GM12878 (cell line): Measurements from ENCODE around the gene VASH2. TPM values are rescaled to one million over a fixed set of nuclear protein-coding genes. Genes with fewer than 3 reads are reported as not detected.

Source experiments
- ATAC-seq: fragments of 200-7000 bp; cut with Tn5 transposase; 3 replicates; pipeline ENCODE4 v1.9.1; 2020; ENCODE audit warnings: mild to moderate bottlenecking, moderate library complexity
- BruUV-seq: library from RNA; stranded (reverse); fragments of 400-500 nt; replicated peaks from 2 replicates; lab custom pipeline; 2021; lab: Mats Ljungman, UMichigan
- CTCF ChIA-PET: fragments of 300-600 bp; sonication (Branson Sonifier 250); formaldehyde crosslinking; extraction: SDS; loops from one replicate; lab custom pipeline; 2021; ENCODE audit warnings: inconsistent platforms; lab: Yijun Ruan, JAX
- POLR2A ChIA-PET: fragments of 350-600 bp; formaldehyde crosslinking; extraction: SDS; loops from one replicate; lab custom pipeline; 2021; ENCODE audit warnings: inconsistent platforms; lab: Charles Lee
- RAD21 ChIA-PET: fragments of 300-600 bp; sonication (Branson Sonifier 250); formaldehyde crosslinking; loops from one replicate; lab custom pipeline; 2023; ENCODE audit warnings: antibody characterized with exemption; ENCODE audit not compliant: unreplicated experiment; lab: Charles Lee
- SMC1A ChIA-PET: fragments of 300-600 bp; sonication (Branson Sonifier 250); formaldehyde crosslinking; loops from one replicate; lab custom pipeline; 2023; ENCODE audit not compliant: unreplicated experiment, uncharacterized antibody; lab: Charles Lee
- DNase-seq: peaks from one replicate; pipeline ENCODE4 v3.0.0-alpha.2; 2011; ENCODE audit warnings: low read depth, low spot score
- FAIRE-seq: peaks from 3 replicates; lab custom pipeline; 2011; peaks lifted over from hg19 to GRCh38; lab: Jason Lieb, UNC
- H2AFZ ChIP-seq: 2 replicates; pipeline ENCODE4 v1.6.0; 2011; ENCODE audit warnings: low read depth, low read length, control low read depth; ENCODE audit not compliant: control insufficient read depth
- H3K27ac ChIP-seq: 2 replicates; pipeline ENCODE4 v1.5.1; 2011; ENCODE audit warnings: control low read depth; ENCODE audit not compliant: control insufficient read depth, insufficient read depth
- H3K27me3 ChIP-seq, 2 experiments: replicated peaks in 1 of 2; 2 replicates each; pipeline versions ENCODE4 v1.6.0 to v1.6.1; 2011; ENCODE audit warnings: low read length in 1 of 2; ENCODE audit not compliant: control insufficient read depth in 2 of 2, insufficient read depth in 2 of 2
- H3K36me3 ChIP-seq, 2 experiments: 2 replicates each; pipeline ENCODE4 v1.5.1; 2011; ENCODE audit warnings: low read length in 1 of 2; ENCODE audit not compliant: control insufficient read depth in 2 of 2, insufficient read depth in 2 of 2
- H3K4me1 ChIP-seq: 2 replicates; pipeline ENCODE4 v1.6.1; 2011; ENCODE audit warnings: mild to moderate bottlenecking, low read length, moderate library complexity, mixed read lengths; ENCODE audit not compliant: control insufficient read depth, insufficient read depth
- H3K4me2 ChIP-seq: 2 replicates; pipeline ENCODE4 v1.6.0; 2011; ENCODE audit warnings: control low read depth; ENCODE audit not compliant: control insufficient read depth, insufficient read depth
- H3K4me3 ChIP-seq: fragments of 200-600 bp; sonication (generic); 2 replicates; pipeline ENCODE4 v1.5.1; 2016
- H3K79me2 ChIP-seq: 2 replicates; pipeline ENCODE4 v1.6.0; 2011; ENCODE audit warnings: low read length; ENCODE audit not compliant: control insufficient read depth, insufficient read depth
- H3K9ac ChIP-seq: 2 replicates; pipeline ENCODE4 v1.8.0; 2011; ENCODE audit warnings: low read length, control low read depth, mixed read lengths; ENCODE audit not compliant: control insufficient read depth, insufficient read depth
- H3K9me3 ChIP-seq: replicated peaks from 3 replicates; pipeline ENCODE4 v1.5.1; 2011; ENCODE audit warnings: mild to moderate bottlenecking, low read length; ENCODE audit not compliant: control insufficient read depth, insufficient read depth
- H4K20me1 ChIP-seq: 2 replicates; pipeline ENCODE4 v1.6.0; 2011; ENCODE audit not compliant: control insufficient read depth, insufficient read depth
- BCL3 ChIP-seq: IDR thresholded peaks from 2 replicates; pipeline ENCODE4 v1.6.1; 2011; ENCODE audit warnings: borderline replicate concordance, low read depth, mild to moderate bottlenecking, moderate library complexity, low read length; ENCODE audit not compliant: insufficient read depth, poor library complexity, severe bottlenecking
- BHLHE40 ChIP-seq, 2 experiments: fragments of 450-650 bp in 1 of 2; IDR thresholded peaks; 2 replicates each; pipeline ENCODE4 v1.6.1; 2011 to 2017; ENCODE audit warnings: low read depth in 2 of 2, borderline replicate concordance in 1 of 2, improper control_type of control experiment in 1 of 2, low read length in 1 of 2, mild to moderate bottlenecking in 1 of 2
- KAT2A ChIP-seq: conservative IDR thresholded peaks from 2 replicates; pipeline ENCODE4 v1.6.1; 2011; ENCODE audit warnings: low read depth, low read length; ENCODE audit not compliant: control insufficient read depth
- NR2C1 ChIP-seq: fragments of 450-650 bp; IDR thresholded peaks from 2 replicates; pipeline ENCODE4 v1.6.1; 2017; ENCODE audit warnings: antibody characterized with exemption, mild to moderate bottlenecking, moderate library complexity
- TBL1XR1 ChIP-seq: IDR thresholded peaks from 2 replicates; pipeline ENCODE4 v1.6.1; 2012; ENCODE audit warnings: low read depth, low read length, improper control_type of control experiment
- ZBTB11 ChIP-seq: fragments of 450-650 bp; formaldehyde crosslinking; IDR thresholded peaks from 2 replicates; pipeline ENCODE4 v1.5.0; 2022; ENCODE audit warnings: mild to moderate bottlenecking, missing genetic modification characterization
- WGBS: methylation state at CpG from one replicate; pipeline ENCODE4 v1.1.6; 2016; ENCODE audit warnings: low lambda C conversion rate; ENCODE audit not compliant: insufficient replicate concordance, insufficient coverage; ENCODE audit errors: missing lambda C conversion rate; 5-methylcytosine and 5-hydroxymethylcytosine counted together
- in situ Hi-C: fragments of 300-500 bp; cut with MboI; formaldehyde crosslinking; loops from 9 replicates; pipeline ENCODE4 v1.14.3; 2018; ENCODE audit warnings: mixed read lengths
- intact Hi-C: fragments of 100-400 bp; cut with micrococcal nuclease; formaldehyde crosslinking; loops from one replicate; pipeline ENCODE4 v1.14.2; 2022; ENCODE audit not compliant: unreplicated experiment
- polyA plus RNA-seq, 11 experiments: library from polyadenylated mRNA; depleted of rRNA in 4 of 11; unstranded in 6 of 11; stranded (reverse) in 5 of 11; fragments of >200 nt; fragmentation: Nextera tagmentation in 4 of 11; fragmentation: Illumina TruSeq in 1 of 11; extraction: Ambion mirVana in 4 of 11; extraction: Trizol in 1 of 11; gene quantifications; 1 replicate in 1 of 11; 2 replicates in 10 of 11; pipeline versions ENCODE4 v1.2.1 to v1.2.3, GENCODE V29; 2011 to 2016; ENCODE audit warnings: inconsistent platforms in 2 of 11, missing spikeins in 2 of 11, low read depth in 1 of 11
- total RNA-seq, 4 experiments: library from RNA; depleted of rRNA in 3 of 4; stranded (reverse); fragments of >200 nt in 3 of 4; fragmentation: Illumina TruSeq in 1 of 4; extraction: Trizol in 1 of 4; gene quantifications; 2 replicates each; pipeline versions ENCODE4 v1.2.1 to v1.2.3, GENCODE V29; 2013 to 2021
- TF ChIP-seq, protein P1 (sequence below): fragments of 450-650 bp; formaldehyde crosslinking; IDR thresholded peaks from 2 replicates; pipeline ENCODE4 v1.4.0; 2022; ENCODE audit warnings: mild to moderate bottlenecking, moderate library complexity
- TF ChIP-seq, protein P2 (sequence below): IDR thresholded peaks from 2 replicates; pipeline ENCODE4 v1.6.1; 2012; ENCODE audit warnings: improper control_type of control experiment, low read depth, low read length; ENCODE audit not compliant: insufficient replicate concordance

The VASH2 gene
- total and polyA plus RNA-seq, 10 of the 15 experiments (the other 5 are each of a cell fraction or from before 2014, with no cell fraction given), result 5.4 to 29.7 (median 21.7) TPM

DNA sequence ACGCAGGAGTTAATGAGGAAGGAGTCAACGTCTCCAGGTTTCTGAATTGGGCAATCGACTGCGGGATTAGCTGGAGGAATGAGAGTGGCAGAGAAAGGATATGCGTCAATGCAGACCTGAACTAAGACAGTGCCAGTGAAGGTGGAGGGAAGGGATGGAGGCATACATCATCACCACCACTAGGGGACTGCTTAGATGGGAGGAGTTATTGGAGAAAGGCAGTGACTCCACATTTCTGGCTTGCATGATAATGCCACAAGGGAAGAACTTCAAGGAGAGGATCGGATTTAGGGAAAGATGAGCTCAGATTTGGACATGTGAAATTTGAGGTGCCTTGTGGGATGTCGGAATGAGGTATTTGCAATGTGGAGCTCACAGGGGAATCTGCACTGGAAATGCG, 17.5 kb downstream of the VASH2 start:
- peaks cover 24% of the 10 kb centered on the region for H3K4me1 ChIP-seq
- ATAC-seq (peak; percentile 92), DNase-seq (no peak), FAIRE-seq (no peak)
- H3K4me2 ChIP-seq, result peak overlapping the region; percentile 40; the same call in 1 of the 2 replicates
- in situ Hi-C loops, result no loop called here
- H3K9me3 ChIP-seq, result no peaks in the 10 kb centered on the region
- H3K4me3 ChIP-seq, result no peak overlapping the region
- intact Hi-C loops, result loop anchor here (1.0 kb wide), 1 partner anchor 12 kb away; no protein-coding TSS in a partner anchor
- RAD21 ChIA-PET, result interaction anchor here (0.7 to 2.0 kb wide), 5 partner anchors 10 to 94 kb away, joined by 3 to 9 read pairs (median 3); no protein-coding TSS in a partner anchor
- WGBS, result 69% methylated on average over 8 of the region's 8 CpGs
- no peaks in the 10 kb centered on the region for H4K20me1 ChIP-seq
- no peak overlapping the region for H3K9ac ChIP-seq
- 0 out of 2 replicates have a peak overlapping the region, but pooled peaks have one; percentile 12 for H3K27ac ChIP-seq
- SMC1A ChIA-PET, result interaction anchor here (0.6 to 5.0 kb wide), 21 partner anchors 8 to 303 kb away, joined by 3 to 39 read pairs (median 4); no protein-coding TSS in a partner anchor
- peaks cover 15 to 34% of the 10 kb centered on the region in 2 experiments for H3K36me3 ChIP-seq
- POLR2A ChIA-PET, result interaction anchor here (0.9 to 6.9 kb wide), 4 partner anchors 11 to 43 kb away, joined by 3 to 38 read pairs (median 3); no protein-coding TSS in a partner anchor
- no peaks in the 10 kb centered on the region for H3K79me2 ChIP-seq
- CTCF ChIA-PET, result interaction anchor here (0.7 to 6.2 kb wide), 21 partner anchors 9 to 218 kb away, joined by 3 to 61 read pairs (median 5); partner anchors contain the start of gene FLVCR1
- H3K27me3 ChIP-seq, result no peaks in the 10 kb centered on the region
- no peak overlapping the region for H2AFZ ChIP-seq
- BruUV-seq, result no TSS peak
- TF ChIP-seq BHLHE40 (IDR thresholded peaks at IDR 0.05; ENCODE audit: borderline replicate concordance in 1 of 2, low read depth in 2 of 2, low read length in 1 of 2), result no peak
- no peak for TF ChIP-seq NR2C1
- TF ChIP-seq, protein P1, sequence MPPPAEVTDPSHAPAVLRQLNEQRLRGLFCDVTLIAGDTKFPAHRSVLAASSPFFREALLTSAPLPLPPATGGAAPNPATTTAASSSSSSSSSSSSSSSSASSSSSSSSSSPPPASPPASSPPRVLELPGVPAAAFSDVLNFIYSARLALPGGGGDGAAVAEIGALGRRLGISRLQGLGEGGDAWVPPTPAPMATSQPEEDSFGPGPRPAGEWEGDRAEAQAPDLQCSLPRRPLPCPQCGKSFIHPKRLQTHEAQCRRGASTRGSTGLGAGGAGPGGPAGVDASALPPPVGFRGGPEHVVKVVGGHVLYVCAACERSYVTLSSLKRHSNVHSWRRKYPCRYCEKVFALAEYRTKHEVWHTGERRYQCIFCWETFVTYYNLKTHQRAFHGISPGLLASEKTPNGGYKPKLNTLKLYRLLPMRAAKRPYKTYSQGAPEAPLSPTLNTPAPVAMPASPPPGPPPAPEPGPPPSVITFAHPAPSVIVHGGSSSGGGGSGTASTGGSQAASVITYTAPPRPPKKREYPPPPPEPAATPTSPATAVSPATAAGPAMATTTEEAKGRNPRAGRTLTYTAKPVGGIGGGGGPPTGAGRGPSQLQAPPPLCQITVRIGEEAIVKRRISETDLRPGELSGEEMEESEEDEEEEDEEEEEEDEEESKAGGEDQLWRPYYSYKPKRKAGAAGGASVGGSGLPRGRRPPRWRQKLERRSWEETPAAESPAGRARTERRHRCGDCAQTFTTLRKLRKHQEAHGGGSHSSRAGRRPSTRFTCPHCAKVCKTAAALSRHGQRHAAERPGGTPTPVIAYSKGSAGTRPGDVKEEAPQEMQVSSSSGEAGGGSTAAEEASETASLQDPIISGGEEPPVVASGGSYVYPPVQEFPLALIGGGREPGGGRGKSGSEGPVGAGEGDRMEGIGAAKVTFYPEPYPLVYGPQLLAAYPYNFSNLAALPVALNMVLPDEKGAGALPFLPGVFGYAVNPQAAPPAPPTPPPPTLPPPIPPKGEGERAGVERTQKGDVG (CRISPR knock-in tag), result no peak
- TF ChIP-seq, protein P2, sequence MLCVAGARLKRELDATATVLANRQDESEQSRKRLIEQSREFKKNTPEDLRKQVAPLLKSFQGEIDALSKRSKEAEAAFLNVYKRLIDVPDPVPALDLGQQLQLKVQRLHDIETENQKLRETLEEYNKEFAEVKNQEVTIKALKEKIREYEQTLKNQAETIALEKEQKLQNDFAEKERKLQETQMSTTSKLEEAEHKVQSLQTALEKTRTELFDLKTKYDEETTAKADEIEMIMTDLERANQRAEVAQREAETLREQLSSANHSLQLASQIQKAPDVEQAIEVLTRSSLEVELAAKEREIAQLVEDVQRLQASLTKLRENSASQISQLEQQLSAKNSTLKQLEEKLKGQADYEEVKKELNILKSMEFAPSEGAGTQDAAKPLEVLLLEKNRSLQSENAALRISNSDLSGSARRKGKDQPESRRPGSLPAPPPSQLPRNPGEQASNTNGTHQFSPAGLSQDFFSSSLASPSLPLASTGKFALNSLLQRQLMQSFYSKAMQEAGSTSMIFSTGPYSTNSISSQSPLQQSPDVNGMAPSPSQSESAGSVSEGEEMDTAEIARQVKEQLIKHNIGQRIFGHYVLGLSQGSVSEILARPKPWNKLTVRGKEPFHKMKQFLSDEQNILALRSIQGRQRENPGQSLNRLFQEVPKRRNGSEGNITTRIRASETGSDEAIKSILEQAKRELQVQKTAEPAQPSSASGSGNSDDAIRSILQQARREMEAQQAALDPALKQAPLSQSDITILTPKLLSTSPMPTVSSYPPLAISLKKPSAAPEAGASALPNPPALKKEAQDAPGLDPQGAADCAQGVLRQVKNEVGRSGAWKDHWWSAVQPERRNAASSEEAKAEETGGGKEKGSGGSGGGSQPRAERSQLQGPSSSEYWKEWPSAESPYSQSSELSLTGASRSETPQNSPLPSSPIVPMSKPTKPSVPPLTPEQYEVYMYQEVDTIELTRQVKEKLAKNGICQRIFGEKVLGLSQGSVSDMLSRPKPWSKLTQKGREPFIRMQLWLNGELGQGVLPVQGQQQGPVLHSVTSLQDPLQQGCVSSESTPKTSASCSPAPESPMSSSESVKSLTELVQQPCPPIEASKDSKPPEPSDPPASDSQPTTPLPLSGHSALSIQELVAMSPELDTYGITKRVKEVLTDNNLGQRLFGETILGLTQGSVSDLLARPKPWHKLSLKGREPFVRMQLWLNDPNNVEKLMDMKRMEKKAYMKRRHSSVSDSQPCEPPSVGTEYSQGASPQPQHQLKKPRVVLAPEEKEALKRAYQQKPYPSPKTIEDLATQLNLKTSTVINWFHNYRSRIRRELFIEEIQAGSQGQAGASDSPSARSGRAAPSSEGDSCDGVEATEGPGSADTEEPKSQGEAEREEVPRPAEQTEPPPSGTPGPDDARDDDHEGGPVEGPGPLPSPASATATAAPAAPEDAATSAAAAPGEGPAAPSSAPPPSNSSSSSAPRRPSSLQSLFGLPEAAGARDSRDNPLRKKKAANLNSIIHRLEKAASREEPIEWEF, result no peak
- no peak for TF ChIP-seq BCL3
- no peak for TF ChIP-seq ZBTB11 (CRISPR knock-in tag)
- no peak for TF ChIP-seq KAT2A
- TF ChIP-seq TBL1XR1, result no peak
